K562 (cell line): Measurements from ENCODE around the gene UBN2. TPM values are rescaled to one million over a fixed set of nuclear protein-coding genes. Genes with fewer than 3 reads are reported as not detected.

ENCODE experiments used
- MYC ChIP-seq, 2 experiments: fragments of 250-450 bp in 1 of 2; sonication (Bioruptor Pico) in 1 of 2; IDR thresholded peaks; 2 replicates each; pipeline versions ENCODE4 v1.5.1 to v1.6.1; 2012 to 2021; ENCODE audit warnings: low read depth in 2 of 2, borderline replicate concordance in 1 of 2, improper control_type of control experiment in 1 of 2, low read length in 1 of 2, mild to moderate bottlenecking in 1 of 2, moderate library complexity in 1 of 2
- polyA plus RNA-seq, 8 experiments: library from polyadenylated mRNA; depleted of rRNA in 4 of 8; stranded (reverse) in 5 of 8; unstranded in 3 of 8; fragments of >200 nt; fragmentation: Nextera tagmentation in 2 of 8; fragmentation: Illumina TruSeq in 1 of 8; extraction: Ambion mirVana in 2 of 8; extraction: Trizol in 1 of 8; gene quantifications; 2 replicates each; pipeline versions ENCODE4 v1.2.1 to v1.2.3, GENCODE V29; 2011 to 2014; ENCODE audit warnings: inconsistent platforms in 1 of 8, missing spikeins in 1 of 8
- total RNA-seq, 7 experiments: library from RNA; depleted of rRNA in 6 of 7; stranded (reverse); fragments of >200 nt in 6 of 7; fragmentation: Illumina TruSeq in 2 of 7; extraction: Trizol in 2 of 7; gene quantifications; 2 replicates each; pipeline versions ENCODE4 v1.2.1 to v1.2.3, GENCODE V29; 2011 to 2021; ENCODE audit warnings: low replicate concordance in 1 of 7
- TF ChIP-seq, protein P1 (sequence below), 2 experiments: fragments of 450-650 bp; formaldehyde crosslinking in 1 of 2; IDR thresholded peaks; 2 replicates each; pipeline versions ENCODE4 v1.4.0 to v1.6.1; 2014 to 2020; ENCODE audit warnings: mild to moderate bottlenecking in 2 of 2, borderline replicate concordance in 1 of 2, low read depth in 1 of 2

UBN2 gene
- total and polyA plus RNA-seq, 9 of the 15 experiments (the other 6 are each of a cell fraction or from before 2014, with no cell fraction given) = 1.2 to 19.5 (median 9.9) TPM

DNA sequence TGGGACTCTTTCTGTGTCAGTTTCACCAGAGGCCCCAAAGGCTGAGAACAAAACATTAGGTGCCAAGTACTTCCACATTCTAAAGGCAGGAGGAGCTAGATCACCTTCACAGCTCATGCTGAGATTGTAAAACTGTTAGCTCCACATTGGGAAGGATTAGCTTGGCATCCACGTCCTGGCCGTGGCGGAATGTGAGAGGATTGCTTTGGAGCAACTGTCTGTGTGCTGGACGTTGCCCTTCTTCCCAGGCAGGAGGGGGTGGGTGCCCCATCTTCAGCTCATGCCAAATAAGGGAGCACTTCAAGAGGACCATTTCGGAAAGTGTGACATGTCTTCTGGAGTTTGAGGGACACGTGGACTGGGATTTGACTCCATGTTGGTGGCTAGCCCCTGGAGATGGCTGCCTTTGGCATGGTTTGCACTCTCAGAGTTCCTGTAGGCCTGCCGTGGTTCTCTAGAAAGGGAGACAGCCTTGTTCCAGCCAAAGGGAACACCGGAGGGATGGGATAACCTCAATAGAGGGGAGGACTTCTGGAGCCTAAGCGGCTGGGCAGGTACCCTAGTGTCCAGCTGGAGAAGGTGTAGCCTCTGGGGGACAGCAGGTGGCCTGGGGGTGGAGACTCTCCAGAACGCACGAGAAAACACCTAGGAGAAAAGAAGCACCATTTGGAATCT, 90.2 kb downstream of the UBN2 start (continued):
- TF ChIP-seq, protein P1, sequence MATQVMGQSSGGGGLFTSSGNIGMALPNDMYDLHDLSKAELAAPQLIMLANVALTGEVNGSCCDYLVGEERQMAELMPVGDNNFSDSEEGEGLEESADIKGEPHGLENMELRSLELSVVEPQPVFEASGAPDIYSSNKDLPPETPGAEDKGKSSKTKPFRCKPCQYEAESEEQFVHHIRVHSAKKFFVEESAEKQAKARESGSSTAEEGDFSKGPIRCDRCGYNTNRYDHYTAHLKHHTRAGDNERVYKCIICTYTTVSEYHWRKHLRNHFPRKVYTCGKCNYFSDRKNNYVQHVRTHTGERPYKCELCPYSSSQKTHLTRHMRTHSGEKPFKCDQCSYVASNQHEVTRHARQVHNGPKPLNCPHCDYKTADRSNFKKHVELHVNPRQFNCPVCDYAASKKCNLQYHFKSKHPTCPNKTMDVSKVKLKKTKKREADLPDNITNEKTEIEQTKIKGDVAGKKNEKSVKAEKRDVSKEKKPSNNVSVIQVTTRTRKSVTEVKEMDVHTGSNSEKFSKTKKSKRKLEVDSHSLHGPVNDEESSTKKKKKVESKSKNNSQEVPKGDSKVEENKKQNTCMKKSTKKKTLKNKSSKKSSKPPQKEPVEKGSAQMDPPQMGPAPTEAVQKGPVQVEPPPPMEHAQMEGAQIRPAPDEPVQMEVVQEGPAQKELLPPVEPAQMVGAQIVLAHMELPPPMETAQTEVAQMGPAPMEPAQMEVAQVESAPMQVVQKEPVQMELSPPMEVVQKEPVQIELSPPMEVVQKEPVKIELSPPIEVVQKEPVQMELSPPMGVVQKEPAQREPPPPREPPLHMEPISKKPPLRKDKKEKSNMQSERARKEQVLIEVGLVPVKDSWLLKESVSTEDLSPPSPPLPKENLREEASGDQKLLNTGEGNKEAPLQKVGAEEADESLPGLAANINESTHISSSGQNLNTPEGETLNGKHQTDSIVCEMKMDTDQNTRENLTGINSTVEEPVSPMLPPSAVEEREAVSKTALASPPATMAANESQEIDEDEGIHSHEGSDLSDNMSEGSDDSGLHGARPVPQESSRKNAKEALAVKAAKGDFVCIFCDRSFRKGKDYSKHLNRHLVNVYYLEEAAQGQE (IDR thresholded peaks at IDR 0.05; ENCODE audit: borderline replicate concordance) = peak; percentile 60; the same call in 1 of the 2 replicates
- TF ChIP-seq, protein P1 (CRISPR knock-in tag; IDR thresholded peaks at IDR 0.05; ENCODE audit: low read depth) = no peak
- TF ChIP-seq MYC (IDR thresholded peaks at IDR 0.05; ENCODE audit: low read depth, low read length) = peak; percentile 44; the same call in 1 of the 2 replicates
- no peak for TF ChIP-seq MYC (CRISPR knock-in tag; IDR thresholded peaks at IDR 0.05; ENCODE audit: borderline replicate concordance, low read depth)
